Mucosa of stomach (tissue), 1 donor: ENCODE measurements around the gene EGFLAM.

Experiments
- H3K27me3 ChIP-seq: one replicate; pipeline ENCODE4 v1.7.0; 2013; ENCODE audit warnings: mild to moderate bottlenecking, low read length; ENCODE audit not compliant: control insufficient read depth, insufficient read depth
- H3K36me3 ChIP-seq: one replicate; pipeline ENCODE4 v1.7.0; 2013; ENCODE audit warnings: low read length; ENCODE audit not compliant: control insufficient read depth, insufficient read depth
- H3K4me1 ChIP-seq: one replicate; pipeline ENCODE4 v1.7.0; 2013; ENCODE audit warnings: mild to moderate bottlenecking, low read length; ENCODE audit not compliant: control insufficient read depth, insufficient read depth
- H3K4me3 ChIP-seq: one replicate; pipeline ENCODE4 v1.7.0; 2013; ENCODE audit warnings: low read length
- H3K9ac ChIP-seq: one replicate; pipeline ENCODE4 v1.7.0; 2013; ENCODE audit warnings: mild to moderate bottlenecking, low read length, moderate library complexity
- H3K9me3 ChIP-seq: one replicate; pipeline ENCODE4 v1.7.0; 2013; ENCODE audit warnings: mild to moderate bottlenecking, low read length, moderate library complexity; ENCODE audit not compliant: control insufficient read depth
- donor health status: Pancreatic carcinoma.

EGFLAM gene

DNA sequence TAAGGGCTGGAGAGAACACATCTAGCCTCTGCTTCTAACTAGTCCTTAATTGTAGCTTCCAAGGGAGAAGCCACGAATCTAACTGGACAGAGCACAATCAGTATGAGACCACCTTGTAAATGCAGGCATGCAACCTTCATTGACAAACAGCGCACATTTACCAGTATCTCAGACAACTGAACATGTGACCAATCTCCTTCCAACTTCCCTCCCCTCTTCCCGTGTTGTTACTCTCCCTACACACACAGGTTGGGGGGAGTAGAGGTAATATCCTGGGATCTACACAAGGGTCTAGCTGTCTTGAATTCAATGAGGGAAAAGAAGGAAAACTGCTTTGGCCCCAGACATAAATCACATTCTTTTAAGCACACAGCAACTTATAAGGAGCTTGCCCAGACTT lies 220.5 kb downstream of the EGFLAM start:
- Histone ChIP-seq H3K36me3 (no peaks in the 10 kb centered on the region), H3K4me3 (no peak overlapping the region), H3K9me3 (no peaks in the 10 kb centered on the region)

DNA sequence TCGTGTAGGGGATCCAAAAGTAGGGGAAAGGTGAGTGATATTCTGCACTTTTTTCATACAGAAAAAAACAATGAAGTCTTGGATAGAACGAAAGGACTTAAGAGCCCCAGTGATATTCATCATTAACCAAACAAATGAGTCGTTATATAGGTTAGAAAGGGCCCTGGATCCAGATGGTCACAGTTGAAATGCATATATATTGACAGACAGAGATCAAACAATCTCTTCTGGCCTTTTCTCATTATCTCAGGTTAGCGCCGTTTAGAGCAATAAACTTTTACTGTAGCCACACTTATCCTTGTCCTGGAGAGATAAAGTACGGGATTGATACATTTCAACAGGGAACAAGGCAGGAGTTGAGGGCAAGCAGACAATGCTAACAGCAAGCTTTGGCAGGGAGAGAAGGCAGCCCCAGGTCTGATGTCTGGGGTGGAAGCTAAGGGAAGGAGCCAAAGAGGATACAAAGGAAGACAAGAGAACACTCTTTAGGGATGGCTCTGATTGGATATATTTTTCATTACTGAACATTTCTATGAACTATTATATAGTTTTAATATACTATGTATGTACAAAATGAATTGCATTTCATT lies 221.1 kb downstream of the EGFLAM start:
- Histone ChIP-seq H3K4me1 (no peaks in the 10 kb centered on the region), H3K9me3 (no peaks in the 10 kb centered on the region), H3K27me3 (no peaks in the 10 kb centered on the region), H3K36me3 (no peaks in the 10 kb centered on the region), H3K4me3 (no peak overlapping the region), H3K9ac (no peak overlapping the region)

More for the DNA sequence above, 220.5 kb downstream of the EGFLAM start:
- no peaks in the 10 kb centered on the region for H3K4me1 ChIP-seq
- H3K27me3 ChIP-seq, result no peaks in the 10 kb centered on the region
- no peak overlapping the region for H3K9ac ChIP-seq

DNA sequence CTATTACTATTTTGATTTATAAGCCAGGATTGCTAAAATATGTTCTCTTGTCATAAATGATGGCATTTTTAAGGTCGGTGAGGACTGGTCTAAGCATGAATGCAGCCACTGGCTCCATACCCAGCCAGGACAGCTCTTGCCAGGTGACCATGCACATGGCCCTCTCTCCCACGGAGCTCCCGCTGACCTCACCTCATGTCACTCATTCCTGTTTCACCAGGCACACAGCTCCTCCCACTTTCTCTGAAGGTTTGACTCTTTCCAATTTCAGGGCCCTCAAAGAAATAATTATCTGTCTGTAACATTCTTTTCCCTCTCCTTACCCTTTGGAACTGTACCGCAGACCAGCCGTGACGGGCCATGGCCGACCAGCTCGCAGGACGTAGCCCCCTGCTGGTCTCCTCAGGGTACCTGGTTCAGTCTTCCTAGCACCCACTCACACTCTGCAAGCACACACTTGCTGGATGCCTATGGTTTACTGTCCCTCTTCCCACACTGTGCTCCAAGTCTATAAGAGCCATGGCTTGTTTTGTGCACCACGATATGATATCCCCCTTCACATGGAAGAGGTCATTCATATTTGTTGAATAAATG lies 225.5 kb downstream of the EGFLAM start:
- Histone ChIP-seq H3K9me3 (no peaks in the 10 kb centered on the region), H3K4me1 (no peaks in the 10 kb centered on the region), H3K27me3 (no peaks in the 10 kb centered on the region), H3K9ac (no peak overlapping the region), H3K36me3 (no peaks in the 10 kb centered on the region), H3K4me3 (no peak overlapping the region)

DNA sequence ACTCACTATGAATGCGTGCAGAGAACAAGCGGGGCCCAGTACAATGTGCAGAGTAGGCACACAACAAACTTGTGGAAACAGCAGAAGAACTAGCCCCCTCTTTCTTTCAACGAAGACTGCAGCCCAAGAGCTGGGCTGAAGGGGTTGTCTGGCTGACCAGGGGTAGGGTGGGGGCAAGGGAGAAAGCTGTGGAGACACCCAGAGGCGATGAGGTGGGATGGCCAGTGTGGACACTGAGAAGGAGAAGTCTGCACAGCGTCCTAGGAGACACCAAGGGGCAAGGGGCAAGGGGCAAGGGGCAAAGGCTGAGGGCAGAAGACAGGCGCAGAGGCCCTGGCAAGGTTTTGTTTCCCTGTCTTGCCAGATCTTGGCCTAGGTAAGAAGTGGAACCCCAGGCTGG lies 235.8 kb downstream of the EGFLAM start:
- no peaks in the 10 kb centered on the region for H3K9me3 ChIP-seq
- H3K4me3 ChIP-seq, result no peak overlapping the region
- H3K9ac ChIP-seq, result no peak overlapping the region
- no peaks in the 10 kb centered on the region for H3K4me1 ChIP-seq
- no peaks in the 10 kb centered on the region for H3K27me3 ChIP-seq
- H3K36me3 ChIP-seq, result no peaks in the 10 kb centered on the region

DNA sequence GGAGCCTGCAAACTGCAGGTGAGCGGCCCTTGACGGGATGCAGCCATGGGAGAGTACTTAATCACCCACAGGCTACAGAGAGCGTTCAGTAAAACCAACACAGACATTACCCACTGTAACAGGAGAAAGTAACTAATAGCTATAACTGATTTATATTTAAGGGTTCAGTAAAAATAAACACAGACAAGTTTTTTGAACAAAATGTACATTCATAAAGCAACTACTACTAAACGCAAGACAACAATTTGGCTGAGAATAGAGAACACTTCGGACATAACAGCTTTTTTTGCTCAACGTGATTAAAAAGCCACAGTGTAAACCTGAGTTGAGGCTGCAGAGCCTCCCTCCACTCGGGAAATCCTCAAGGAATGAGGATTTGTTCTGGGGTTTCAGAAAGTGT lies 236.4 kb downstream of the EGFLAM start:
- no peaks in the 10 kb centered on the region for H3K9me3 ChIP-seq
- no peak overlapping the region for H3K4me3 ChIP-seq
- no peaks in the 10 kb centered on the region for H3K4me1 ChIP-seq
- no peak overlapping the region for H3K9ac ChIP-seq
- no peaks in the 10 kb centered on the region for H3K27me3 ChIP-seq
- no peaks in the 10 kb centered on the region for H3K36me3 ChIP-seq

DNA sequence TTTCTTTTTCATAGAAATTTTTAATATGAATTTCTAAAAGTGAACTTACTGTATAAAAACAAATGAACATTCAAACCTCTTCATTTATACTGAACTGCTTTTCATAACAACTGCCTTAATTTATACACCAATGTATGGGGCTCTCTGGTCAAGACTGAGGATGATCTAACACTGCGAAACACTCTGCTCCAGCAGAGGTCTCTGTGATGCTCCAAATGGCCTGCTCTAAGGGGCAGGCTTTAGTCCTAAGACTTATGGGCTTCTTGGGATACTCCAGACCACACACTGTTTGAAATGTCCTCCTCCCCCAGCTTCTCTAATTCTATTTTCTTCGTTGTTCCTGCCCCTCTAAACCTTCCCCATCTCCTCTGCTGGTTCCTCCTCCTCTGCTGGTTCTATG lies 239.6 kb downstream of the EGFLAM start:
- H3K4me1 ChIP-seq, result no peaks in the 10 kb centered on the region
- no peaks in the 10 kb centered on the region for H3K36me3 ChIP-seq

DNA sequence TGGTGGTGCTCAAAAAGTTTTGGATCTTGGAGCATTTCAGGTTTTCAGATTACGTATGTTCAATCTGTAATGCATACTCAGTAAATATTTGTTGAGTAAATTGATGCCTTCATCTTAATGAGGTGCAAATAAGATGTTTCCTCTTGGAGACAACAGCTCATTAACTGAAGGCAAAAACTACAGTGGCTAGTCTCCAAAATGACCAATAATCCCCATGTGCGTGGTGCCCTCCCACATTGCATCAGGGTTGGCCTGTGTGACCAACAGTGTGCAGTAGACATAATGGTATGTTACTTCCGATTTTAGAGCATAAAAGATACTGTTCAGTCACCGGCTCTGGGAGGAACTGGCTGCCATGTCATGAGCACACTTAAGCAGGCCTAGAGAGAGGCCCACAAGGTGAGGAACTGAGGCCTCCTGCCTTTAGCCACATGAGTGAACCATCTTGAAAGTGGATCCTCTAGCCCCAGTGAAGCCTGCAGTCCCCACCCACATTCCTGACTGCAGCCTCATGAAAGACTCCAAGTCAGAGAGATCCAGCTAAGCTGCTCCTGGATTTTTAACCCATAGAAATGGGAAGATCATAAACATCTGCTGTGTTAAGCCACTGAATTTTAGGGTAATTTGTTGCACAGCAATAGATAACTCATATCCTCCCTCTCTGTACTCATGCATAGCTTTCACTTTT lies 242.4 kb downstream of the EGFLAM start:
- Histone ChIP-seq H3K9me3 (no peaks in the 10 kb centered on the region), H3K4me1 (no peaks in the 10 kb centered on the region), H3K27me3 (no peaks in the 10 kb centered on the region), H3K4me3 (no peak overlapping the region), H3K36me3 (no peaks in the 10 kb centered on the region), H3K9ac (no peak overlapping the region)

More for the DNA sequence above, 239.6 kb downstream of the EGFLAM start:
- no peaks in the 10 kb centered on the region for H3K27me3 ChIP-seq
- H3K9ac ChIP-seq, result no peak overlapping the region
- no peaks in the 10 kb centered on the region for H3K9me3 ChIP-seq
- no peak overlapping the region for H3K4me3 ChIP-seq

DNA sequence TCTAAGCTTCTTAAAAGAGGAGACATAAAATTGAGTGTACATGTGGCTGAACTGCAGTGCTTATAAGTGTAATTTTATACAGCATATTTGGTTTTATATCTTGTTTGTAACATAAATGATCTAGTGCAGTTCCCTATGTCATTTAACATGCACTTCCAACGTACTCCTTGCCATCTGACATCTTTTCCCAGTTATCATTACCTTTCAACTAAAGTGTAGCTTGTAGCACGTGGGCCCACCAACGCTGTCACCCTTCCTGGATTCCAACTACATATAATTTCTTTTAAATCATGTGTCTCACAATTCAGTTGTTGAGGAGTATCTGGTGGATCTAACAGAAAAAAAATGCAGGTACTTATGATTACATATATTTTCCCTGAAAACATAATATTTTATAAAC lies 247.9 kb downstream of the EGFLAM start:
- Histone ChIP-seq H3K27me3 (no peaks in the 10 kb centered on the region), H3K9ac (no peak overlapping the region), H3K4me3 (no peak overlapping the region), H3K9me3 (no peaks in the 10 kb centered on the region), H3K4me1 (no peaks in the 10 kb centered on the region), H3K36me3 (no peaks in the 10 kb centered on the region)

DNA sequence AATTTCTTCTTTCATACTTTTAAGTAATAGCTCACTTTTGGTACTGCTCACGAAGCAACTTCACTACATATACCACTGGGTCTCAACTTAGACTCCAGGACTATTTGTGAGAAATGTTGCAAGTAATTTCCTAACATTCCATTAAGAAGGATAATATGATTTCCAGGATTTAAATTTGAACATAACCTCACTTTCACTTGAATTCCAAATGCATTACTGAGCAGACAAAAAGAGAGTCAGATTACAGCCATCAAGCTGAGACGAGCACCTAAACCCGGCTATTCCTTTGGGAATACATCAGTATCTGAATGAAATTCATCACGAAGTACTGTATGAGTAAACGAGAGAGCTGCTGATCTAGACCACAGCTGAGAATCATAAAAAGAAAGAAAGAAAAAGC lies 250.8 kb downstream of the EGFLAM start:
- no peak overlapping the region for H3K4me3 ChIP-seq
- no peaks in the 10 kb centered on the region for H3K27me3 ChIP-seq
- H3K36me3 ChIP-seq, result no peaks in the 10 kb centered on the region
- H3K9me3 ChIP-seq, result no peaks in the 10 kb centered on the region
- H3K4me1 ChIP-seq, result no peaks in the 10 kb centered on the region
- H3K9ac ChIP-seq, result no peak overlapping the region
